AG10803 (cell line): ENCODE results near the gene ACAP2.

Experiments
- DNase-seq: peaks from one replicate; pipeline ENCODE4 v3.0.0; 2010; ENCODE audit warnings: low read depth
- H3K4me3 ChIP-seq: 2 replicates; pipeline ENCODE4 v1.5.1; 2011; ENCODE audit warnings: mild to moderate bottlenecking, low read length, control low read depth
- CTCF ChIP-seq: conservative IDR thresholded peaks from 2 replicates; pipeline ENCODE4 v1.5.1; 2011; ENCODE audit warnings: mild to moderate bottlenecking, low read length, control low read depth, inconsistent platforms

ACAP2 gene

GRCh38 chr3:195263925-195264600 is 178.8 kb downstream of the ACAP2 start:
- H3K4me3 ChIP-seq: no peak overlapping the region
- DNase-seq: no peak
- no peak for TF ChIP-seq CTCF

GRCh38 chr3:195263193-195263924 is 179.5 kb downstream of the ACAP2 start:
- no peak overlapping the region for H3K4me3 ChIP-seq
- DNase-seq: no peak
- TF ChIP-seq CTCF: no peak

GRCh38 chr3:195261925-195262324 is 180.9 kb downstream of the ACAP2 start:
- H3K4me3 ChIP-seq: no peak overlapping the region
- no peak for DNase-seq
- TF ChIP-seq CTCF: no peak

GRCh38 chr3:195260280-195260905 is 182.4 kb downstream of the ACAP2 start:
- TF ChIP-seq CTCF: no peak
- no peak for DNase-seq
- H3K4me3 ChIP-seq: peak overlapping the region; percentile 76

GRCh38 chr3:195259475-195260279 is 183.1 kb downstream of the ACAP2 start:
- DNase-seq: peak; percentile 95
- H3K4me3 ChIP-seq: peak overlapping the region; percentile 58
- peak; percentile 16 for TF ChIP-seq CTCF

- peak; percentile 82 for DNase-seq
- H3K4me3 ChIP-seq: peak overlapping the region; percentile 58
- TF ChIP-seq CTCF: no peak
These were observed 183.7 kb downstream of the ACAP2 start for GRCh38 chr3:195259154-195259474.
